B cell (primary cell): ENCODE measurements around the gene ULBP1. TPM values are rescaled to one million over a fixed set of nuclear protein-coding genes. Genes with fewer than 3 reads are reported as not detected.
"Not testable (repeated sequence)": the region's sequence is repeated elsewhere in the genome, so short reads cannot be mapped to it uniquely, and the experiment has no call there.

Source experiments
- ATAC-seq: fragments of 200-7000 bp; cut with Tn5 transposase; one replicate; pipeline ENCODE4 v1.10.0; 2021; ENCODE audit warnings: low read depth, mild to moderate bottlenecking, moderate number of reproducible peaks, moderate library complexity
- CTCF ChIA-PET: fragments of 350-600 bp; sonication (Branson Sonifier 250); formaldehyde crosslinking; loops from one replicate; lab custom pipeline; 2021; ENCODE audit warnings: antibody characterized with exemption, inconsistent platforms; lab: Charles Lee
- POLR2A ChIA-PET: fragments of 350-600 bp; sonication (Branson Sonifier 250); formaldehyde crosslinking; loops from one replicate; lab custom pipeline; 2021; ENCODE audit warnings: antibody characterized with exemption; lab: Charles Lee
- DNase-seq: peaks from one replicate; pipeline ENCODE4 v3.0.0; 2013
- H2AFZ ChIP-seq: 2 replicates; pipeline ENCODE4 v1.6.1; 2012; ENCODE audit warnings: mild to moderate bottlenecking, low read depth, low read length; ENCODE audit not compliant: insufficient read depth, poor library complexity, severe bottlenecking
- H3K27ac ChIP-seq, 2 donors: 1 replicate in 1 of 2; 2 replicates in 1 of 2; pipeline ENCODE4 v1.5.1; 2012 to 2013; ENCODE audit warnings: low read length in 2 of 2, mild to moderate bottlenecking in 2 of 2, moderate library complexity in 1 of 2
- H3K27me3 ChIP-seq, 4 experiments: fragments of 200-600 bp in 1 of 4; sonication (generic) in 1 of 4; replicated peaks in 1 of 4; 1 replicate in 2 of 4; 2 replicates in 2 of 4; pipeline versions ENCODE4 v1.6.1 to v1.7.0; 2013 to 2016; ENCODE audit warnings: low read length in 3 of 4, mild to moderate bottlenecking in 2 of 4, mixed read lengths in 1 of 4, moderate library complexity in 1 of 4; ENCODE audit not compliant: insufficient read depth in 4 of 4, control insufficient read depth in 3 of 4; ENCODE audit errors: control extremely low read depth in 1 of 4
- H3K36me3 ChIP-seq, 2 experiments: replicated peaks in 1 of 2; 1 replicate in 1 of 2; 2 replicates in 1 of 2; pipeline versions ENCODE4 v1.6.1 to v1.7.1; 2013; ENCODE audit warnings: low read length in 1 of 2; ENCODE audit not compliant: insufficient read depth in 2 of 2, control insufficient read depth in 1 of 2; ENCODE audit errors: control extremely low read depth in 1 of 2, extremely low read depth in 1 of 2
- H3K4me1 ChIP-seq, 2 donors: fragments of 200-600 bp in 1 of 2; sonication (generic) in 1 of 2; 1 replicate in 1 of 2; 2 replicates in 1 of 2; pipeline versions ENCODE4 v1.5.1 to v1.6.1; 2013 to 2017; ENCODE audit warnings: low read length in 2 of 2; ENCODE audit not compliant: control insufficient read depth in 2 of 2, insufficient read depth in 2 of 2
- H3K4me2 ChIP-seq: replicated peaks from 2 replicates; pipeline ENCODE3; 2012; ENCODE audit warnings: mild to moderate bottlenecking, low read depth, low read length; ENCODE audit not compliant: poor library complexity, severe bottlenecking
- H3K4me3 ChIP-seq, 5 experiments: fragments of 200-600 bp in 1 of 5; sonication (generic) in 1 of 5; 1 replicate in 3 of 5; 2 replicates in 2 of 5; pipeline versions ENCODE4 v1.5.1 to v1.7.0; 2011 to 2016; ENCODE audit warnings: low read length in 4 of 5, mild to moderate bottlenecking in 4 of 5, low read depth in 2 of 5, control low read depth in 1 of 5, moderate library complexity in 1 of 5; ENCODE audit not compliant: insufficient read depth in 1 of 5; ENCODE audit errors: control extremely low read depth in 1 of 5, extremely low read depth in 1 of 5
- H3K79me2 ChIP-seq: fragments of 200-600 bp; sonication (generic); one replicate; pipeline ENCODE4 v1.6.0; 2016; ENCODE audit warnings: low read length; ENCODE audit not compliant: control insufficient read depth, insufficient read depth
- H3K9ac ChIP-seq: fragments of 200-600 bp; sonication (generic); 2 replicates; pipeline ENCODE4 v1.6.1; 2017; ENCODE audit warnings: mild to moderate bottlenecking, low read length, moderate library complexity
- H3K9me3 ChIP-seq, 3 donors: one replicate each; pipeline versions ENCODE4 v1.6.1 to v1.7.1; 2013; ENCODE audit warnings: low read length in 2 of 3; ENCODE audit not compliant: control insufficient read depth in 2 of 3, insufficient read depth in 1 of 3; ENCODE audit errors: control extremely low read depth in 1 of 3
- H4K20me1 ChIP-seq: 2 replicates; pipeline ENCODE4 v1.6.0; 2012; ENCODE audit warnings: mild to moderate bottlenecking, low read length; ENCODE audit not compliant: insufficient read depth, control insufficient read depth, poor library complexity, severe bottlenecking
- H3K27ac Mint-ChIP-seq: one replicate; pipeline ENCODE4 v1.8.0; 2021; ENCODE audit warnings: mixed read lengths
- H3K27me3 Mint-ChIP-seq: one replicate; pipeline ENCODE4 v1.8.0; 2021; ENCODE audit warnings: mixed read lengths
- H3K4me1 Mint-ChIP-seq: one replicate; pipeline ENCODE4 v1.8.0; 2021; ENCODE audit warnings: mixed read lengths
- H3K4me3 Mint-ChIP-seq: one replicate; pipeline ENCODE4 v1.8.0; 2021; ENCODE audit warnings: mixed read lengths
- H3K9me3 Mint-ChIP-seq: one replicate; pipeline ENCODE4 v1.8.0; 2022; ENCODE audit warnings: mixed read lengths; ENCODE audit not compliant: insufficient read depth
- EZH2 ChIP-seq: IDR thresholded peaks from 2 replicates; pipeline ENCODE4 v1.6.1; 2012; ENCODE audit warnings: borderline replicate concordance, low read depth, mild to moderate bottlenecking, moderate library complexity, low read length; ENCODE audit not compliant: insufficient read depth, poor library complexity, severe bottlenecking
- WGBS: methylation state at CpG from one replicate; pipeline ENCODE4 v1.1.5; 2013; ENCODE audit warnings: missing lambda C conversion rate; ENCODE audit not compliant: insufficient coverage; 5-methylcytosine and 5-hydroxymethylcytosine counted together
- intact Hi-C: fragments of 100-400 bp; cut with micrococcal nuclease; formaldehyde crosslinking; loops from one replicate; pipeline ENCODE4 v1.10.0; 2022
- polyA plus RNA-seq: library from polyadenylated mRNA; depleted of rRNA; stranded (reverse); fragments of >200 nt; gene quantifications from 2 replicates; pipeline ENCODE4 v1.2.3, GENCODE V29; 2012
- total RNA-seq, 2 donors: library from RNA; stranded (reverse); fragments of 120-200 nt in 1 of 2; gene quantifications; 1 replicate in 1 of 2; 2 replicates in 1 of 2; pipeline versions ENCODE4 v1.2.3 to v1.2.4, GENCODE V29; 2013 to 2022
- TF ChIP-seq, protein P1 (sequence below): fragments of 200-600 bp; IDR thresholded peaks from one replicate; pipeline ENCODE4 v1.8.0; 2022; ENCODE audit warnings: antibody characterized with exemption, mild to moderate bottlenecking

ULBP1 gene
- total and polyA plus RNA-seq, 2 donors (not counting 1 experiment from before 2014, with no cell fraction given), result 0.04 to 0.12 TPM

DNA sequence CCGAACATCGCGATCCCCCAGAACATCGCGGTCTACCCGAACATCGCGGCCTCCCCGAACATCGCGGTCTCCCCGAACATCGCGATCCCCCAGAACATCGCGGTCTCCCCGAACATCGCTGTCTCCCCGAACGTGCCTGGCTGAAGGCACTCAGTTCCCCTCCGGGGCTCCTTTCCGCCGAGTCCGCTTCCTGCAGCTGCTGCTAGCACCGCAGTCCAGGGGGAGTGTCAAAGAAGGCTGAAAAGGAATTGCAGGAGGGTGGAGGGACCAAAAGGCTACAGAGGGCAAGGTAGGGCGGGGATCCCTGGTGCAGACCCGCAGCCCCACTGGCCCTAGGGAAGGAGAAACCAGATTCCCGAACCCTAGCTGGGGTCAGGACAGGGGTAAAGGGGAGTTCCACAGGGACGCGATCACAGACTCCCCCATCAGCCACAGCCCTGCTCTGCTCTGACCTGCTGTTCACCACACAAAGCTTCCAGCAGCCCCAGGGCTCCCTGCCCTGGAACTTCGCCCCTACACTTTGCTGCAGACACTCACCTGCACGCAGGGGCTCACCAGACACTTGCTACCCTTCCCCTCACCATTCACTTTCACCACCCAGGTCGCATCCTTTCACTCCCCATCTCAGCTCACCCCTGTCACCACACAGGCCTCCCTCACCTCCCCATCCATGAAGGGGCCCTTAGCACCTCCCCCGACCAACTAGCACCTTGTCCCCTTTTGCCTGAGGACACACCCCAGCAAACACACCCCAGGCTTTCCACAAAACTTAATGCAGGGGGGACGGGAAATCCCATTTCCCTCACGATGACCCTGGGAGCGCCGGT lies 1.7 kb downstream of the ULBP1 start:
- CTCF ChIA-PET, result no interaction called here
- peaks cover 0 to 82% (median 32%) of the 10 kb centered on the region in 4 experiments for H3K27me3 ChIP-seq

DNA sequence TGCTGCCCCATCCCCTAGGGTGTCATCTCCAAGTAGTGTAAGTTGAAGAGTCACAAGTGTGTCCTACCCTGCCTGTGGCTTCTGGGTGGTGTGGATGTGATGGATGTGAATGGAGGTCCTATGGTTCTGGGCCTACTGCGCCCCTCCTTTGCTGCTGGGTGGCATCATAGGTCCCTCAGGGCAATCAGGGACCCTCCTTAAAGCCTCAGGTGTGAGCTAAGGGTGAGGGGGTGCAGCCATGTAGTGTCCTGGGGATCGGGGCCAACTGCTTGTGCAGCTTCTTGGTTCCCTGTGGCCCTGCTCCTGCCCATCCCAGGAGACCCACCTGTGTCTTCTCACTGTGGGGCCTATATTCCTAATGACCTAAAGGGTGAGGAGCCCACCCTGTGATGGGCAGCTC lies 2.6 kb downstream of the ULBP1 start:
- Mint-ChIP-seq H3K27me3 (peaks cover 88% of the 10 kb centered on the region), H3K4me3 (peak overlapping the region; percentile 95), H3K4me1 (peaks cover 29% of the 10 kb centered on the region)
- POLR2A ChIA-PET, H3K36me3 ChIP-seq, H3K27ac ChIP-seq, H3K79me2 ChIP-seq, H3K9me3 Mint-ChIP-seq, DNase-seq, CTCF ChIA-PET, H2AFZ ChIP-seq, H3K27ac Mint-ChIP-seq, H3K9ac ChIP-seq, intact Hi-C loops, H3K4me2 ChIP-seq, H3K4me3 ChIP-seq, ATAC-seq, H4K20me1 ChIP-seq: not testable (repeated sequence)
- peaks cover 0 to 36% (median 0%) of the 10 kb centered on the region in 3 donors for H3K9me3 ChIP-seq
- WGBS, result 90% methylated on average over 2 of the region's 2 CpGs
- peaks cover 28 to 30% of the 10 kb centered on the region in 2 donors for H3K4me1 ChIP-seq
- peaks cover 0 to 81% (median 29%) of the 10 kb centered on the region in 4 experiments for H3K27me3 ChIP-seq

More for the DNA sequence above, 1.7 kb downstream of the ULBP1 start:
- DNase-seq (peak; percentile 70), ATAC-seq (no peak)
- intact Hi-C loops, result no loop called here
- TF ChIP-seq EZH2, result no peak
- TF ChIP-seq, protein P1, sequence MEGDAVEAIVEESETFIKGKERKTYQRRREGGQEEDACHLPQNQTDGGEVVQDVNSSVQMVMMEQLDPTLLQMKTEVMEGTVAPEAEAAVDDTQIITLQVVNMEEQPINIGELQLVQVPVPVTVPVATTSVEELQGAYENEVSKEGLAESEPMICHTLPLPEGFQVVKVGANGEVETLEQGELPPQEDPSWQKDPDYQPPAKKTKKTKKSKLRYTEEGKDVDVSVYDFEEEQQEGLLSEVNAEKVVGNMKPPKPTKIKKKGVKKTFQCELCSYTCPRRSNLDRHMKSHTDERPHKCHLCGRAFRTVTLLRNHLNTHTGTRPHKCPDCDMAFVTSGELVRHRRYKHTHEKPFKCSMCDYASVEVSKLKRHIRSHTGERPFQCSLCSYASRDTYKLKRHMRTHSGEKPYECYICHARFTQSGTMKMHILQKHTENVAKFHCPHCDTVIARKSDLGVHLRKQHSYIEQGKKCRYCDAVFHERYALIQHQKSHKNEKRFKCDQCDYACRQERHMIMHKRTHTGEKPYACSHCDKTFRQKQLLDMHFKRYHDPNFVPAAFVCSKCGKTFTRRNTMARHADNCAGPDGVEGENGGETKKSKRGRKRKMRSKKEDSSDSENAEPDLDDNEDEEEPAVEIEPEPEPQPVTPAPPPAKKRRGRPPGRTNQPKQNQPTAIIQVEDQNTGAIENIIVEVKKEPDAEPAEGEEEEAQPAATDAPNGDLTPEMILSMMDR, result no peak
- H3K4me3 Mint-ChIP-seq, result peak overlapping the region; percentile 95
- H3K9me3 Mint-ChIP-seq, result no peaks in the 10 kb centered on the region
- no peak overlapping the region for H3K27ac ChIP-seq
- no peaks in the 10 kb centered on the region for H3K79me2 ChIP-seq
- no peaks in the 10 kb centered on the region for H3K36me3 ChIP-seq
- H3K4me2 ChIP-seq, result peak overlapping the region; percentile 97
- H3K4me1 ChIP-seq, result peaks cover 28 to 30% of the 10 kb centered on the region in 2 donors
- 13% methylated on average over 38 of the region's 38 CpGs for WGBS
- H3K9ac ChIP-seq, result peak overlapping the region; percentile 70
- peaks cover 86% of the 10 kb centered on the region for H3K27me3 Mint-ChIP-seq
- peaks cover 8% of the 10 kb centered on the region for H4K20me1 ChIP-seq
- H3K4me1 Mint-ChIP-seq, result peaks cover 29% of the 10 kb centered on the region
- H3K4me3 ChIP-seq, result peak overlapping the region in 4 of 5 experiments; percentile 45 to 66 (median 56)
- H3K27ac Mint-ChIP-seq, result peak overlapping the region; percentile 58
- H3K9me3 ChIP-seq, result peaks cover 0 to 39% (median 0%) of the 10 kb centered on the region in 3 donors
- POLR2A ChIA-PET, result no interaction called here
- H2AFZ ChIP-seq, result peak overlapping the region; percentile 36
